MM.1S (cell line): Measurements from ENCODE around the gene NTN1.

Source experiments
- DNase-seq: peaks from one replicate; pipeline ENCODE4 v3.0.0-alpha.2; 2015
- H2AFZ ChIP-seq: fragments of 300-600 bp; sonication (generic); 2 replicates; pipeline ENCODE4 v1.6.0; 2016; ENCODE audit warnings: antibody characterized with exemption, low read length
- H3F3A ChIP-seq: fragments of 300-600 bp; sonication (generic); 2 replicates; pipeline ENCODE4 v1.6.1; 2016; ENCODE audit warnings: mild to moderate bottlenecking, antibody characterized with exemption, low read length, moderate library complexity, mixed read lengths; ENCODE audit not compliant: insufficient read depth
- H3K27ac ChIP-seq: fragments of 300-600 bp; sonication (generic); 2 replicates; pipeline ENCODE4 v1.5.1; 2016; ENCODE audit warnings: mild to moderate bottlenecking, low read length
- H3K27me3 ChIP-seq: fragments of 300-600 bp; sonication (generic); replicated peaks from 2 replicates; pipeline ENCODE4 v1.6.0; 2016; ENCODE audit warnings: low read length; ENCODE audit not compliant: insufficient read depth
- H3K36me3 ChIP-seq: fragments of 300-600 bp; sonication (generic); replicated peaks from 2 replicates; pipeline ENCODE4 v1.6.1; 2016; ENCODE audit warnings: mild to moderate bottlenecking, low read length, mixed read lengths; ENCODE audit not compliant: insufficient read depth
- H3K4me1 ChIP-seq: fragments of 300-600 bp; sonication (generic); 2 replicates; pipeline ENCODE4 v1.6.1; 2016; ENCODE audit warnings: low read length, mixed read lengths
- H3K4me2 ChIP-seq: fragments of 300-600 bp; sonication (generic); 2 replicates; pipeline ENCODE4 v1.6.0; 2016; ENCODE audit warnings: low read depth, low read length
- H3K4me3 ChIP-seq: fragments of 300-600 bp; sonication (generic); 2 replicates; pipeline ENCODE4 v1.5.1; 2016; ENCODE audit warnings: low read length, mixed read lengths
- H3K79me2 ChIP-seq: fragments of 300-600 bp; sonication (generic); 2 replicates; pipeline ENCODE4 v1.6.1; 2016; ENCODE audit warnings: mixed run types, low read length, mixed read lengths
- H3K9ac ChIP-seq: fragments of 300-600 bp; sonication (generic); 2 replicates; pipeline ENCODE4 v1.6.1; 2016; ENCODE audit warnings: low read length, mixed read lengths
- H3K9me2 ChIP-seq: fragments of 300-600 bp; sonication (generic); replicated peaks from 2 replicates; pipeline ENCODE4 v1.6.1; 2016; ENCODE audit warnings: mild to moderate bottlenecking, low read length, mixed read lengths; ENCODE audit not compliant: insufficient read depth
- H3K9me3 ChIP-seq: fragments of 300-600 bp; sonication (generic); replicated peaks from 2 replicates; pipeline ENCODE4 v1.6.1; 2016; ENCODE audit warnings: mild to moderate bottlenecking, low read length, mixed read lengths; ENCODE audit not compliant: insufficient read depth
- H4K20me1 ChIP-seq: fragments of 300-600 bp; sonication (generic); 2 replicates; pipeline ENCODE4 v1.6.1; 2016; ENCODE audit warnings: mild to moderate bottlenecking, low read length, moderate library complexity, mixed read lengths; ENCODE audit not compliant: insufficient read depth
- EZH2 ChIP-seq: fragments of 300-600 bp; sonication (generic); optimal IDR thresholded peaks from 2 replicates; pipeline ENCODE3; 2017; ENCODE audit warnings: low read depth, mild to moderate bottlenecking, antibody characterized with exemption, low read length, mixed read lengths
- EZH2phosphoT487 ChIP-seq: fragments of 300-600 bp; sonication (generic); IDR thresholded peaks from 2 replicates; pipeline ENCODE4 v1.6.1; 2018; ENCODE audit warnings: antibody characterized with exemption, low read length
- TF ChIP-seq, protein P1 (sequence below): fragments of 300-600 bp; sonication (generic); IDR thresholded peaks from 2 replicates; pipeline ENCODE4 v1.5.1; 2016; ENCODE audit warnings: antibody characterized with exemption, low read length, mixed read lengths

NTN1 gene

GRCh38 chr17:9162275-9162985 is 141.1 kb downstream of the NTN1 start:
- Histone ChIP-seq H3K9ac (no peak overlapping the region), H3K4me2 (no peak overlapping the region), H3K27me3 (peaks cover 9% of the 10 kb centered on the region; the same call in 1 of the 2 replicates), H3K27ac (no peak overlapping the region), H3K4me3 (no peak overlapping the region), H2AFZ (no peak overlapping the region), H3K9me3 (no peaks in the 10 kb centered on the region), H3K4me1 (no peaks in the 10 kb centered on the region), H3K36me3 (no peaks in the 10 kb centered on the region), H4K20me1 (no peaks in the 10 kb centered on the region), H3F3A (no peaks in the 10 kb centered on the region), H3K9me2 (no peaks in the 10 kb centered on the region), H3K79me2 (no peaks in the 10 kb centered on the region)
- TF ChIP-seq EZH2phosphoT487, result no peak
- TF ChIP-seq, protein P1, sequence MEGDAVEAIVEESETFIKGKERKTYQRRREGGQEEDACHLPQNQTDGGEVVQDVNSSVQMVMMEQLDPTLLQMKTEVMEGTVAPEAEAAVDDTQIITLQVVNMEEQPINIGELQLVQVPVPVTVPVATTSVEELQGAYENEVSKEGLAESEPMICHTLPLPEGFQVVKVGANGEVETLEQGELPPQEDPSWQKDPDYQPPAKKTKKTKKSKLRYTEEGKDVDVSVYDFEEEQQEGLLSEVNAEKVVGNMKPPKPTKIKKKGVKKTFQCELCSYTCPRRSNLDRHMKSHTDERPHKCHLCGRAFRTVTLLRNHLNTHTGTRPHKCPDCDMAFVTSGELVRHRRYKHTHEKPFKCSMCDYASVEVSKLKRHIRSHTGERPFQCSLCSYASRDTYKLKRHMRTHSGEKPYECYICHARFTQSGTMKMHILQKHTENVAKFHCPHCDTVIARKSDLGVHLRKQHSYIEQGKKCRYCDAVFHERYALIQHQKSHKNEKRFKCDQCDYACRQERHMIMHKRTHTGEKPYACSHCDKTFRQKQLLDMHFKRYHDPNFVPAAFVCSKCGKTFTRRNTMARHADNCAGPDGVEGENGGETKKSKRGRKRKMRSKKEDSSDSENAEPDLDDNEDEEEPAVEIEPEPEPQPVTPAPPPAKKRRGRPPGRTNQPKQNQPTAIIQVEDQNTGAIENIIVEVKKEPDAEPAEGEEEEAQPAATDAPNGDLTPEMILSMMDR, result peak; percentile 8; the same call in 1 of the 2 replicates
- no peak for DNase-seq

GRCh38 chr17:9166788-9167187 is 145.5 kb downstream of the NTN1 start:
- no peak overlapping the region for H3K27ac ChIP-seq
- H3K79me2 ChIP-seq, result no peaks in the 10 kb centered on the region
- H4K20me1 ChIP-seq, result no peaks in the 10 kb centered on the region
- DNase-seq, result no peak
- H3K9ac ChIP-seq, result no peak overlapping the region
- no peaks in the 10 kb centered on the region for H3K9me2 ChIP-seq
- no peaks in the 10 kb centered on the region for H3K36me3 ChIP-seq
- TF ChIP-seq EZH2phosphoT487, result no peak
- no peak for TF ChIP-seq EZH2
- TF ChIP-seq, protein P1, result no peak
- no peaks in the 10 kb centered on the region for H3K9me3 ChIP-seq
- H2AFZ ChIP-seq, result no peak overlapping the region
- H3K4me3 ChIP-seq, result no peak overlapping the region
- no peaks in the 10 kb centered on the region for H3F3A ChIP-seq
- no peaks in the 10 kb centered on the region for H3K4me1 ChIP-seq
- no peak overlapping the region for H3K4me2 ChIP-seq
- H3K27me3 ChIP-seq, result peaks cover 21% of the 10 kb centered on the region; the same call in 1 of the 2 replicates

DNA sequence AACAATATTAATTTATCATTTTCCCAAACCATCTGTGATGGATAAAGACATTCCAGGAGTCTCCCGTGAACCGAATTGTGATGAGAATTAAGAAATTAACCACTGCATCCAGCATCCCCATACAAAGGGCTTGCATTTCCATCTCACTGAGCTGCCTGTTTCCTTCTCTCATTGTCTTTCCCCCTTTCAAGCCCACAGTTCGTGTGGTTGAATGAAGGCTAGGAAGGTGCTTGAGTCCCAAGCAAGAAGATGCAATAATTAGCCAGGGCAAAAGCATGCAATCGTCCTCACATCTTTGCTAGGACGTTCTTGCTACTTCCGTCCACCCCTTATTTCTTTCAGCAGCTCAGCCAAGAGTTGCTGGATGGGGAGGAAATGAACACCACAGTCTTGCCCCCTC is 146.1 kb downstream of the NTN1 start:
- no peaks in the 10 kb centered on the region for H4K20me1 ChIP-seq
- no peaks in the 10 kb centered on the region for H3K9me2 ChIP-seq
- H3K27ac ChIP-seq, result no peak overlapping the region
- H3K4me2 ChIP-seq, result no peak overlapping the region
- H3K79me2 ChIP-seq, result no peaks in the 10 kb centered on the region
- no peaks in the 10 kb centered on the region for H3K4me1 ChIP-seq
- no peak for TF ChIP-seq EZH2
- TF ChIP-seq, protein P1, result no peak
- TF ChIP-seq EZH2phosphoT487, result no peak
- no peak overlapping the region for H3K4me3 ChIP-seq
- H3K9me3 ChIP-seq, result no peaks in the 10 kb centered on the region
- H3F3A ChIP-seq, result no peaks in the 10 kb centered on the region
- H3K27me3 ChIP-seq, result peaks cover 21% of the 10 kb centered on the region; the same call in 1 of the 2 replicates
- H2AFZ ChIP-seq, result no peak overlapping the region
- H3K36me3 ChIP-seq, result no peaks in the 10 kb centered on the region
- DNase-seq, result no peak
- H3K9ac ChIP-seq, result no peak overlapping the region
